ENCODE data around the gene DNTTIP2. TPM values are rescaled to one million over a fixed set of nuclear protein-coding genes. Genes with fewer than 3 reads are reported as not detected.

The DNTTIP2 gene
- total and polyA plus RNA-seq, 9 of the 15 experiments (the other 6 are each of a cell fraction or from before 2014, with no cell fraction given) = 50.4 to 138 (median 97.0) TPM

GRCh38 chr1:93874025-93874651 is 4.9 kb downstream of the DNTTIP2 start:
- POLR2A ChIA-PET = no interaction called here
- 75% methylated on average over 3 of the region's 3 CpGs for WGBS (ENCODE audit: insufficient coverage, low coverage, missing lambda C conversion rate)
- BruUV-seq (replicated peaks) = no TSS peak
- no peak for TF ChIP-seq EP300 (IDR thresholded peaks at IDR 0.05; ENCODE audit: low read length)
- 0 out of 2 replicates have a peak, but pooled peaks have one; percentile 17 for TF ChIP-seq SMC3 (conservative IDR thresholded peaks at IDR 0.05; ENCODE audit: insufficient read depth, low read depth, low read length)
- TF ChIP-seq SMARCA5 (IDR thresholded peaks at IDR 0.05) = no peak
- peak; percentile 27 to 61 (median 56); a peak in 4 of 6 replicates for TF ChIP-seq CTCF (IDR thresholded peaks at IDR 0.05 in 2 of 3, conservative IDR thresholded peaks at IDR 0.05 in 1 of 3; ENCODE audit: insufficient read depth in 2 of 3, low read depth in 1 of 3, low read length in 3 of 3)
- TF ChIP-seq CBFA2T3 (IDR thresholded peaks at IDR 0.05) = no peak
- TF ChIP-seq MTA3 (IDR thresholded peaks at IDR 0.05; ENCODE audit: borderline replicate concordance) = no peak
- TF ChIP-seq ZFX (CRISPR knock-in tag; IDR thresholded peaks at IDR 0.05) = no peak
- no peak for TF ChIP-seq ZBTB1 (CRISPR knock-in tag; IDR thresholded peaks at IDR 0.05; ENCODE audit: borderline replicate concordance, low read depth)
- TF ChIP-seq MXI1 (IDR thresholded peaks at IDR 0.05; ENCODE audit: low read depth, low read length) = no peak
- no peak for TF ChIP-seq HLTF (IDR thresholded peaks at IDR 0.05)
- peak; percentile 58 for TF ChIP-seq TFE3 (CRISPR knock-in tag; IDR thresholded peaks at IDR 0.05)
- no peak for TF ChIP-seq KLF6 (CRISPR knock-in tag; IDR thresholded peaks at IDR 0.05; ENCODE audit: borderline replicate concordance)
- no peak for TF ChIP-seq ZNF140 (CRISPR knock-in tag; IDR thresholded peaks at IDR 0.05)
- 0 out of 4 replicates have a peak, but pooled peaks of 1 of the 2 experiments have one; percentile 14 for TF ChIP-seq RCOR1 (IDR thresholded peaks at IDR 0.05; ENCODE audit: borderline replicate concordance in 1 of 2, low read depth in 2 of 2, low read length in 2 of 2)
- no peak for TF ChIP-seq ZEB2 (IDR thresholded peaks at IDR 0.05)
- TF ChIP-seq NEUROD1 (IDR thresholded peaks at IDR 0.05; ENCODE audit: borderline replicate concordance, low read depth, low read length, partially characterized antibody) = no peak
- TF ChIP-seq ATF4 (CRISPR knock-in tag; IDR thresholded peaks at IDR 0.05) = no peak

More at GRCh38 chr1:93874025-93874651, 4.9 kb downstream of the DNTTIP2 start:
- DNase-seq (ENCODE audit: extremely low read depth in 1 of 4, low spot score in 3 of 4) = no peak
- Histone ChIP-seq H3K79me2 (ENCODE audit: control insufficient read depth, insufficient read depth, low read length) (peaks cover 54% of the 10 kb centered on the region), H3K4me1 (replicated peaks in 1 of 2; ENCODE audit: control insufficient read depth in 2 of 2, insufficient read depth in 2 of 2, low read length in 2 of 2) (peaks cover 7 to 19% of the 10 kb centered on the region in 2 experiments; a peak in 4 of 5 replicates), H2AFZ (ENCODE audit: low read depth, low read length) (no peak overlapping the region), H3K36me3 (ENCODE audit: control insufficient read depth, insufficient read depth, low read length) (peaks cover 90% of the 10 kb centered on the region), H3K4me3 (no peak overlapping the region), H3K9me1 (ENCODE audit: control insufficient read depth, insufficient read depth, low read length) (peaks cover 4% of the 10 kb centered on the region), H3K4me2 (ENCODE audit: insufficient read depth, low read length) (no peak overlapping the region), H4K20me1 (replicated peaks; ENCODE audit: control insufficient read depth, insufficient read depth, low read length) (peaks cover 9% of the 10 kb centered on the region), H3K9me3 (replicated peaks; ENCODE audit: control insufficient read depth, insufficient read depth, low read depth, low read length) (no peaks in the 10 kb centered on the region), H3K9ac (ENCODE audit: insufficient read depth in 1 of 2, low read depth in 2 of 2, low read length in 2 of 2) (no peak overlapping the region), H3K27ac (ENCODE audit: extremely low read depth, low read depth, low read length) (no peak overlapping the region), H3K27me3 (ENCODE audit: control insufficient read depth in 2 of 2, insufficient read depth in 2 of 2, low read length in 2 of 2) (no peaks in the 10 kb centered on the region)
- CTCF ChIA-PET (ENCODE audit: low intra/inter-chr PET ratio) = interaction anchor here (0.8 kb wide), 1 partner anchor 436 kb away, joined by 3 read pairs; no protein-coding TSS in a partner anchor
- intact Hi-C loops (cut with micrococcal nuclease) = no loop called here
- in situ Hi-C loops (cut with MboI) = loop anchor here (25.0 kb wide), 1 partner anchor 1012 kb away; no protein-coding TSS in a partner anchor
- 0 out of 3 replicates have a peak, but pooled peaks have one; percentile 12 for ATAC-seq
- FAIRE-seq = no peak

All from K562 (cell line).